ENCODE results near the gene DNMT3A. TPM values are rescaled to one million over a fixed set of nuclear protein-coding genes. Genes with fewer than 3 reads are reported as not detected.

The DNMT3A gene
- total and polyA plus RNA-seq, 2 donors from 2014 or later = 6.5 to 31.4 TPM

- Histone ChIP-seq H3K4me3 (ENCODE audit: low read length in 3 of 3) (peak overlapping the region in 2 of 3 donors; percentile 72 to 77), H3K27me3 (ENCODE audit: control insufficient read depth, insufficient read depth, low read length) (no peaks in the 10 kb centered on the region), H3K4me1 (ENCODE audit: control insufficient read depth in 2 of 3, insufficient read depth in 2 of 3, low read depth in 1 of 3, low read length in 3 of 3) (peaks cover 0 to 10% (median 5%) of the 10 kb centered on the region in 3 donors), H3K9ac (ENCODE audit: low read length in 3 of 3) (peak overlapping the region in 2 of 3 donors; percentile 57 to 72), H3K27ac (ENCODE audit: low read depth in 2 of 2, low read length in 2 of 2) (peak overlapping the region; percentile 74 to 82), H3K9me3 (ENCODE audit: control insufficient read depth in 2 of 3, insufficient read depth in 1 of 3, low read length in 3 of 3) (no peaks in the 10 kb centered on the region), H3K36me3 (ENCODE audit: control insufficient read depth in 2 of 3, insufficient read depth in 3 of 3, low read length in 3 of 3) (no peaks in the 10 kb centered on the region)
- no peak for TF ChIP-seq CTCF (IDR thresholded peaks at IDR 0.05; ENCODE audit: borderline replicate concordance, extremely low read depth, insufficient read depth)
- DNase-seq = peak in 2 of 5 donors; percentile 46 to 83
- intact Hi-C loops (cut with DNase I) = no loop called here
- no peak for FAIRE-seq
Observed at GRCh38 chr2:25362434-25363145, 20.9 kb upstream of the DNMT3A start.

- TF ChIP-seq CTCF (IDR thresholded peaks at IDR 0.05; ENCODE audit: borderline replicate concordance, extremely low read depth, insufficient read depth) = peak; percentile 95
- Histone ChIP-seq H3K27me3 (ENCODE audit: control insufficient read depth, insufficient read depth, low read length) (no peaks in the 10 kb centered on the region), H3K36me3 (ENCODE audit: control insufficient read depth in 2 of 3, insufficient read depth in 3 of 3, low read length in 3 of 3) (no peaks in the 10 kb centered on the region), H3K9ac (ENCODE audit: low read length in 3 of 3) (peak overlapping the region in 2 of 3 donors; percentile 57 to 72), H3K4me3 (ENCODE audit: low read length in 3 of 3) (peak overlapping the region; percentile 9 to 77 (median 72)), H3K9me3 (ENCODE audit: control insufficient read depth in 2 of 3, insufficient read depth in 1 of 3, low read length in 3 of 3) (no peaks in the 10 kb centered on the region), H3K27ac (ENCODE audit: low read depth in 2 of 2, low read length in 2 of 2) (peak overlapping the region; percentile 74 to 82), H3K4me1 (ENCODE audit: control insufficient read depth in 2 of 3, insufficient read depth in 2 of 3, low read depth in 1 of 3, low read length in 3 of 3) (peaks cover 0 to 10% (median 5%) of the 10 kb centered on the region in 3 donors)
- intact Hi-C loops (cut with DNase I) = no loop called here
- DNase-seq (peak; percentile 95 to 97 (median 96)), FAIRE-seq (peak; percentile 97)
Observed at GRCh38 chr2:25362049-25362433, 20.3 kb upstream of the DNMT3A start.

GRCh38 chr2:25361261-25362048 is 19.7 kb upstream of the DNMT3A start:
- Histone ChIP-seq H3K4me1 (ENCODE audit: control insufficient read depth in 2 of 3, insufficient read depth in 2 of 3, low read depth in 1 of 3, low read length in 3 of 3) (peaks cover 0 to 10% (median 5%) of the 10 kb centered on the region in 3 donors), H3K9ac (ENCODE audit: low read length in 3 of 3) (peak overlapping the region in 1 of 3 donors; percentile 48), H3K27ac (ENCODE audit: low read depth in 2 of 2, low read length in 2 of 2) (no peak overlapping the region), H3K9me3 (ENCODE audit: control insufficient read depth in 2 of 3, insufficient read depth in 1 of 3, low read length in 3 of 3) (no peaks in the 10 kb centered on the region), H3K4me3 (ENCODE audit: low read length in 3 of 3) (peak overlapping the region in 2 of 3 donors; percentile 33 to 72), H3K27me3 (ENCODE audit: control insufficient read depth, insufficient read depth, low read length) (no peaks in the 10 kb centered on the region), H3K36me3 (ENCODE audit: control insufficient read depth in 2 of 3, insufficient read depth in 3 of 3, low read length in 3 of 3) (no peaks in the 10 kb centered on the region)
- DNase-seq (no peak), FAIRE-seq (no peak)
- no peak for TF ChIP-seq CTCF (IDR thresholded peaks at IDR 0.05; ENCODE audit: borderline replicate concordance, extremely low read depth, insufficient read depth)
- intact Hi-C loops (cut with DNase I) = no loop called here
